ENCODE measurements around the gene PALLD.
"Not testable (repeated sequence)": the region's sequence is repeated elsewhere in the genome, so short reads cannot be mapped to it uniquely, and the experiment has no call there.

The PALLD gene

GRCh38 chr4:168682898-168683500 is 186.1 kb downstream of the PALLD start:
- no peak for DNase-seq

GRCh38 chr4:168683595-168683994 is 186.7 kb downstream of the PALLD start:
- DNase-seq = no peak

GRCh38 chr4:168685136-168685809 is 188.4 kb downstream of the PALLD start:
- no peak for DNase-seq

GRCh38 chr4:168688584-168688983 is 191.7 kb downstream of the PALLD start:
- DNase-seq = no peak

- no peak for DNase-seq
Observed at GRCh38 chr4:168689791-168690190, 192.9 kb downstream of the PALLD start.

GRCh38 chr4:168690199-168690598 is 193.3 kb downstream of the PALLD start:
- no peak for DNase-seq

- no peak for DNase-seq
Observed at GRCh38 chr4:168691631-168692369, 194.9 kb downstream of the PALLD start.

- DNase-seq = no peak
Observed at GRCh38 chr4:168693750-168694490, 197.1 kb downstream of the PALLD start.

GRCh38 chr4:168694667-168695066 is 197.8 kb downstream of the PALLD start:
- DNase-seq = no peak

- no peak for DNase-seq
Observed at GRCh38 chr4:168695288-168695687, 198.4 kb downstream of the PALLD start.

GRCh38 chr4:168696280-168696679 is 199.4 kb downstream of the PALLD start:
- no peak for DNase-seq

- no peak for DNase-seq
Observed at GRCh38 chr4:168696826-168697225, 200.0 kb downstream of the PALLD start.

- no peak for DNase-seq
Observed at GRCh38 chr4:168699224-168699878, 202.5 kb downstream of the PALLD start.

GRCh38 chr4:168701061-168701460 is 204.2 kb downstream of the PALLD start:
- DNase-seq = no peak

- not testable (repeated sequence) for DNase-seq
Observed at GRCh38 chr4:168702581-168703087, 205.8 kb downstream of the PALLD start.

- no peak for DNase-seq
Observed at GRCh38 chr4:168705121-168705520, 208.3 kb downstream of the PALLD start.

- DNase-seq = no peak
Observed at GRCh38 chr4:168707205-168707604, 210.4 kb downstream of the PALLD start.

GRCh38 chr4:168708108-168708507 is 211.3 kb downstream of the PALLD start:
- DNase-seq = no peak

- DNase-seq = peak; percentile 45
Observed at GRCh38 chr4:168710353-168710946, 213.6 kb downstream of the PALLD start.

- DNase-seq = no peak
Observed at GRCh38 chr4:168711197-168712140, 214.6 kb downstream of the PALLD start.

- no peak for DNase-seq
Observed at GRCh38 chr4:168712316-168712890, 215.6 kb downstream of the PALLD start.
